GM21360 (cell line): ENCODE results near the gene FBXW5.

ENCODE experiments used
- ATAC-seq: cut with Tn5 transposase; IDR thresholded peaks from one replicate; pipeline ENCODE4 v1.9.1; 2021; ENCODE audit warnings: mild to moderate bottlenecking, moderate library complexity; ENCODE audit not compliant: unreplicated experiment

FBXW5 gene

DNA sequence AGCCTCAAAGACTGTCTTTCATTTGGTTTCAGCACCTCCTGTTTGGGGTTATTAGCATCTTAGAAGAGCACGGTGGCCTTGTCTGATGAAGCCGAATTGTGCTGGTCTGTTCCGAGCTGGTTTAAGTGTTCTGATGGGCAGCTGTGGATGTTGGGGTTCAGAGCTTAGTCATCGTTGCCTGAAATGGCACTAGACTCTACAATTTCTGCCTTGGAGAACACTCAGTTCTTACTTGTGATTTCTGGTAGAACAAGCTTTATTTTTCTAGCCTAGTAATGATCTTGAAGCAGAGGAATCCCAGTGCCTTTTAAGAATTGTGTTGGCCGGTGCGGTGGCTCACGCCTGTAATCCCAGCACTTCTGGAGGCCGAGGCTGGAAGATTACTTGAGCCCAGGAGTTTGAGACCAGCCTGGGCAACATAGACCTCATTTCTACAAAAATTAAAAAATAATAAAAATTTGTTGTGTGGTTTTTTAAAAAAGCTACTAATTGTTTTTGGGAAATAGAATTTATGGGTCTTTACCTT is 7.8 kb downstream of the FBXW5 start:
- ATAC-seq = no peak

DNA sequence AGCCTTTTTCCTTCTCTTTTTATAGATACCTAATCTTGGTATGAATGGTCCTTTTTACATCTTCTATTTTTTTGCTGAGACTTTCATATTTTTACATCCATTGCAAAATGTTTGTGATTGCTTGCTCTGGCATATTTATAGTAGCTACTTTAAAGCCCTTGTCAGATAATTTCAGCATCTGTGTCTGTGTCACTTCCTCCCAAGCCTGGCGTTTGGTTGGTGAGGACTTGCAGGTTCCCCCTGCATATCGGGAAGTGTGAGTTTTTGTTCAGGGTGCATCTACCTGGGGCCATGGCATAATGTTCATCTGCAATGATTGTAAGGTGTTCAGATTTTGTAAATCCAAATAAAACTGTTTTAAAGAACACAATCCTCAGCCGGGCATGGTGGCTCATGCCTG is 8.9 kb downstream of the FBXW5 start:
- ATAC-seq = no peak

DNA sequence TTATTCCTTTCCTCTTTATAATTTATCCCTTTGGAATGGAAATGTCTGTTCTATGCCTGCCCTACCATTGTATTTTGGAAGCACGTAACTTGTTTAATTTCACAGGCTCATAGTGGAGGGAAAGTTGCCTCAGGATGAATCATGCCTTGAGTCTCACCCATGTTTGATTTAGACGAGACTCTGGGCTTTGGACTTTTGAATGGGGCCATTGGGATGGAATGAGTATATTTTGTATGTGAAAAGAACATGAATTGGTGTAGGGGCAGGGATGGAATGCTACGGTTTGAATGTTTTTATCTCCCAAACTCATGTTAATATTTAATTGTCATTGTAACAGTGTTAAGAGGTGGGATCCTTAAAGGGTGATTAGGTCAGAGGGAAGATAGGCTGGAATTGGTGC is 10.3 kb downstream of the FBXW5 start:
- ATAC-seq = no peak

DNA sequence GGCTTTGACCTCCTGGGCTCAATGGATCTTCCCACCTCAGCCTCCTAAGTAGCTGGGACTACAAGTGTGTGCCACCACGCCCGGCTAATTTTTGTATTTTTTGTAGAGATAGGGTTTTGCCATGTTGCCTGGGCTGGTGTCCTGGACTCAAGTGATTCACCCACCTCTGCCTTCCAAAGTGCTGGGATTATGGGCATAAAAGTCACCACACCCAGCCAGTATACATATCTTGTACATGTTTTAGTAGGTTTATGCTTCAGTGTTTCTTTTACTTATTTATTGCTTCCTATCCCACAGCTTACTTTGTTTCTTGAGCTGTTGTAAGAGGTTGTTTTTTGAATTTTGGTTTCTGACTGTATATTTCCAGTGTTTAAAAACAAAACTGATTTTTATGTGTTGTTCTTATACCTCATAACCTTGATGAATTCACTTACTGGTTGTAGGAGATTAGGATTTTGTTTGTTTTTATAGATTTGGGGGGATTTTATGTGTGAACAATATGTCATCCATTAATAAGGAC is 12.9 kb downstream of the FBXW5 start:
- no peak for ATAC-seq

DNA sequence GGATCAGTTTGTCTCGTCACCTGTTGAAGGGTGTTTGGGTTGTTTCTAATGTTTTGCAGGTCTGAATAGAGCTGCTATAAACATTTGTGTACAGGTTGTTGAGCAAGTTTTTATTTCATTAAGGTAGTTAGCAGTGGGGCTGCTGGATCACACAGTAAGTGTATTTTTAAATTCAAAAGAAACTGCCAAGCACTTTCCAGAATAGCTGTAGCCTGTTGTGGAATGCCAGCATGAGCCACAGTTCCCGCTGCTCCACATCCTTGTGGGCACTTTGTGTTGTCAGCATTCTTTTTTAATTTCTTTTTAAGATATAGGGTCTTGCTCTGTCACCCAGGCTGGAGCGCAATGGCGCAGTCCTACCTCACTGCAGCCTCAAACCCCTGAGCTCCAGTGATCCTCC is 14.5 kb downstream of the FBXW5 start:
- no peak for ATAC-seq

DNA sequence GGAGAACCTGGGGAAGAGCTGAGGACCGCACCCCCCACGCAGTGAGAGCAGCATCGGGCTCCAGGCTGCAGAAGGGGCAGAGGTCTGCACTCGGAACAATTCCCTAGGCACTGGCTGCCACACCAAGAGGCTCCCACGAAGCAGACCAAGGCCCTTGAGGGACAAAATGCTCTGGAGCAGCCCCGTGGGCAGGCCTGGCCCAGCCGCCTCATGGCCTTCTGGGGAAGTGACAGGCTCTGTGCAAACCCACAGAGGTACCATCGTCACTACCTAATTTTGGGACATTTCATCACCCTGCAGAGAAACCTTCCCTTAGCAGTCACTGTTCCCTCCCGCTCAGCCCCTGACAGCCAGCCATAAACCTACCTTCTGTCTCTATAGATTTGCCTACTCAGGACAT is 15.9 kb downstream of the FBXW5 start:
- no peak for ATAC-seq

DNA sequence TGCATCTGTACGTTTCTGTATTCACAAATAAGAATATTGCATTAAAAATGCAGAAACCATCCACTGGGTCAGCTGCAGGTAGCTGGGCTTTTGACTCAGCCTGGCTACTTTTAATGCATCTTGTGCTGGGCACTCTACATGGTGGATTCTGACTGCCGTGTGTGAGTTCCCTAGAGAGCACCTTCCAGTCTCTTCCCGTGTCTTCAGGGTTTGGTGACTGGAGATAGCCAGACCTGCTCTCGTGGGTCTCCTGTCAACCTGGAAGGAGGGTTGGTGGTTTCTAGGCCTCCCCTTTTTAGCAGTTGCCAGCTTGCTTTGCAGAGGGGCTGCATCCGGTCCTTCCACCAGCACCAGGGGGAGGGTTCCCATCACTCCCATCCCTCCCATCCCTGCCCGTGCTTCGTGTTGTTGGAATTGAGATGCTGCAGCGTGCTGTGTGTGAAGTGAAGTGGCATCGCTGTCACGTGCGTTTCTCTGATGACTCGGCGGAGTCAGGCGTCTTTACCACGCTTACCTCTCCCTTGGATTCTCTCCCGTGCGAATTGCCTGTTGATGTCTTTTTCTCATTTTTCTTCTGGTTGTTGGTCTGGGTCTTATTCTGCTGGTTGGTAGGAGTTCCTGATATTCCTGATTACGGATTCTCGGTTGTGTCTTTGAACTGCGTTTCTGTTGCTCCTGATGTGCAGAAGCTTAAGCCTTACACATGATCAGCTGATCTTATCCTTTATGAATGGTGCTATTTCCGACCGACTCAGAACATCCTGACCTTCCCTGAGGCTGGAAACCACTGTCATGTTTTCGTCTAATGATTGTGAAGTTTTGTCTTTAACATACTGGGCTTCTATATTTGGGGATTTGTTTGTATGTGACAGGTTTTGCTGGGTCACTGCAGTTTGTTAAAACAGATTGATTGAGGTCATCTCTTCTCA is 16.9 kb downstream of the FBXW5 start:
- no peak for ATAC-seq

DNA sequence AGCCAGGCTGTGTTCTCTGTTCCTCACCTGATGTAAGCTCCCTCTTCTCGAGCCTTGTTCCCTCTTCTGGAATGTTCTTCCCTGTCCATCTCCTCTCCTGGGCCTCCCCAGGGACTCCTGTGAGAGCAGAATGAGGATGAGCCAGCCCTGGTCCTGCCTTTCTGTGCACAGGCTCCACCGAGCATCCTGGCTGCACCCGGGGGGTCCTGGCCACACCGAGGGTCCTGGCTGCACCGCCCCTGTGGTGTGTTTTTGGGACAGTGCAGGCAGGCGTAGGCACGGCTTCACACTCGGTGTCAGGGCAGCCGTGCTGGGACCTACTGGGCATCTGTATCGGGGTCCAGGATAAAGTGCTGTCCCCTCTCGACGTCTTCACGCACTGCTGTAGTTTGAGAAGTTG is 17.8 kb downstream of the FBXW5 start:
- no peak for ATAC-seq

DNA sequence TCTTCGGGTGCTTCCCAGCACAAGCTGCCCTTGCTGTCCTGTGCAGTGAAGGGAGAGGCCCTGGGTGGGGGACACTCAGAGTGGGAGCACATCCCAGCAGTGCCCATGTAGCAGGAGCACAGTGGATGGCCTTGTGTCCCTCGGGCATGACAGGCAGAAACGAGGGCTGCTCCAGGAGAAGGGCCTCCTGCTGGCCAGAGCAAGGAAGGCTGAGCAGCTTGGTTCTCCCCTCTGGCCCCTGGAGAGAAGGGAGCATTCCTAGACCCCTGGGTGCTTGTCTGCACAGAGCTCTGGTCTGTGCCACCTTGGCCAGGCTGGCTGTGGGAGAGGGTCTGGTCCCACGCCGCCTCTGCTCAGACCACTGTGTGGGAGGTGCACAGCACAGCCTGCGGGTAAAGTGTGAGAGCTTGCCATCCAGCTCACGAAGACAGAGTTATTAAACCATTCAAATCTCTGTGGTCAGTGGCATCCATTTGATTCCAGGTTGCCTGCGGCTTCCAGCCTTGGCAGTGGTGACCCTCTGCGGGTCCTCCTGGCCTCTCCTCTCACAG is 18.3 kb downstream of the FBXW5 start:
- ATAC-seq = no peak

DNA sequence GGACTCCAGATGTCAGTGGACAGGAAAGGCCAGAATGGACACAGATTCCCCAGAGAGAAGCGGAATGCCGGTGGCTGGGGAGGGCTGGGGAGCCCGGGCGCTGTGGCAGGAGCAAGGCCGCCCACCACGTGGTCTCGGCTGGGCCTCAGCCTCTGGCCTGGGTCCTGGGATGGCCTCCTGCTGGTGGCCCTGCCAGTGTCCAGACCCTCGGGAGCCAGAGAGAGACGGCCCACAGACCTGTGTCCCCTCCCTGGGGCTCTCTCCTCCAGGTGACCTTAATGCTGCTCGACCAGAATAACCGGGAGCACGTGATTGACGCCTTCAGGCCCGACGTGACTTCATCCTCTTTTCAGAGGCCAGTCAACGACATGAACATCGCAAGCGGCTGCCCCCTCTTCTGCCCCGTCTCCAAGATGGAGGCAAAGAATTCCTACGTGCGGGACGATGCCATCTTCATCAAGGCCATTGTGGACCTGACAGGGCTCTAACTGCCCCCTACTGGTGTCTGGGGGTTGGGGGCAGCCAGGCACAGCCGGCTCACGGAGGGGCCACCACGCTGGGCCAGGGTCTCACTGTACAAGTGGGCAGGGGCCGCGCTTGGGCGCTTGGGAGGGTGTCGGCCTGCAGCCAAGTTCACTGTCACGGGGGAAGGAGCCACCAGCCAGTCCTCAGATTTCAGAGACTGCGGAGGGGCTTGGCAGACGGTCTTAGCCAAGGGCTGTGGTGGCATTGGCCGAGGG is 19.0 kb downstream of the FBXW5 start:
- no peak for ATAC-seq

DNA sequence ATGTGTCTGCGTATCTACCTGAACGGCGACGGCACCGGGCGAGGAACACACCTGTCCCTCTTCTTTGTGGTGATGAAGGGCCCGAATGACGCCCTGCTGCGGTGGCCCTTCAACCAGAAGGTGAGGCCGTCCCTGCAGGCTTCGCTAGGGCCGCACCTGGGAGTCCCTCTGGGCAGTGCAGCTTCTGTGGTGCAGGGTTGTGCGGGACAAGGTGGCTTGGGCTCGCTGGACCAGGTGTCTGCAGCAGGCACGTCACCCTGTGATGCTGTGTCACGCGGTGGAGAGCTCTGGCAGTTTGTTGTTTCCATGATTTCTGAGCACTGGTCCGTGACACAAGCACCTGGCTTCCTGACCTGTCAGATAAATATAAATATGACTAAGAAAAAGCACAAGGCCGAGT is 20.7 kb downstream of the FBXW5 start:
- ATAC-seq = no peak

DNA sequence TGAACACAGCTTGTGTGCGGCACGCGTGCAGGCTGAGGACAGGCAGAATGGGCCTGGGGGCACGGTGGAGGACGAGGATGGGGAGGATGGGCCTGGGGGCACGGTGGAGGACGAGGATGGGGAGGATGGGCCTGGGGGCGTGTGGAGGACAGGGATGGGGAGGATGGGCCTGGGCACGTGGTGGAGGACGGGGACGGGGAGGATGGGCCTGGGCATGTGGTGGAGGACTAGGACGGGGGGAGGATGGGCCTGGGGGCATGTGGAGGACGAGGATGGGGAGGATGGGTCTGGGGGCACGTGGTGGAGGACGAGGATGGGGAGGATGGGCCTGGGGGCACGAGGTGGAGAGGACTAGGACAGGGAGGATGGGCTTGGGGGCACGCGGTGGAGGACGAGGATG is 22.0 kb downstream of the FBXW5 start:
- ATAC-seq = no peak

DNA sequence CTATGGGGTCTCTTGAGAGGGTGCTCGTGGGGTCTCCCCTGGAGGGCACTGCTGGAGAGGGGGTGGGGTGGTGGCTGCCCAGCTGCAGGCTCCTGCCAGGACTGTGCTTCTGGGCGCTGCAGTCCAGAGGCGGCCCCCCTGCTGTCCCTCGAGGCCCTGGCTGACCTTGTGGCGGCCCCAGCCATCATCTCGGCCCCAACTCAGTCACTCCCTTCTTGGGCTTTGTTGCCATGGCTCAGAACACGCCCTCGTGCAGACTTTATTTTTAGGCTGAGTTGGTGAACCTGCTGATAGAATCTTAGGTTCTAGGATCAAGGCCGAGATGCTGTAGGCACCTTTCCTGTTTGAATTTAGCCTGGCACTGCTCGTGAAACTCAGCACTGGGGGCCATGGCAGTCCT is 22.8 kb downstream of the FBXW5 start:
- no peak for ATAC-seq

DNA sequence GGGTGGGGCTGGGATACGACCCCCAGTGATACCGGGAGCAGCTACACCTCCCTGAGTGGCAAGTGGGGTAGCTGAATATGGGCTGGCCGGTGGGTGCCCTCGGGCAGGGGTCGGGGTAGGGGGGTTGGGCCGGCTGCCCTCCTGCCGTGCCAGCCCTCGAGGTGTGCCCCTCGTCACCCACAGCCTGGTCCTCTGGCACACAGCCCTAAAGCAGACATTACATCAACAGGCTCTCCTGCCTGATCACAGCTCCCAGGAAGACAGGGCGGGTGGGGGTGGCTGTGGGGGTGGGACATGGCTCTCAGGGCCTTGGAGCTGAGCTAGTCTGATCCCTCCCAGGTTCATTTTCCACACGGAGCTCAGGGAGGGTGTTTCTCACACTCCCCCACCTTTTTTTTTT is 23.2 kb downstream of the FBXW5 start:
- no peak for ATAC-seq

DNA sequence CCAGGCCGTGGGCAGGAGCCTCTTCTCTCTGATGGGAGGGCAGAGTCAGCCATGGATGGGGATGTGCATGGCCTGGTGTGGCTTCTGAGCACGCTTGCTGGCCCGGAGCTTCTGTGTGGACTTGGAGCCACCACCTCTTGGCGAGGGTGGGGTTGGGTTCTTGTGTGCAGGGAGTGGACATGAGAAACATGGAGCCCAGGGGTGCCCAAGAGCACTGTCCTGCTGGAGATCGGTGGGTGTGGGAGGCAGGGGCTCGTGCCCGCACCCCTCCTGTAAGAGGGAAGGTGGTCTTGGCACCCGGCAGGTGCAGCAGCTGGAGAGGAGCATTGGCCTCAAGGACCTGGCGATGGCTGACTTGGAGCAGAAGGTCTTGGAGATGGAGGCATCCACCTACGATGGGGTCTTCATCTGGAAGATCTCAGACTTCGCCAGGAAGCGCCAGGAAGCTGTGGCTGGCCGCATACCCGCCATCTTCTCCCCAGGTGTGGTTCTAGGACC is 23.8 kb downstream of the FBXW5 start:
- no peak for ATAC-seq

DNA sequence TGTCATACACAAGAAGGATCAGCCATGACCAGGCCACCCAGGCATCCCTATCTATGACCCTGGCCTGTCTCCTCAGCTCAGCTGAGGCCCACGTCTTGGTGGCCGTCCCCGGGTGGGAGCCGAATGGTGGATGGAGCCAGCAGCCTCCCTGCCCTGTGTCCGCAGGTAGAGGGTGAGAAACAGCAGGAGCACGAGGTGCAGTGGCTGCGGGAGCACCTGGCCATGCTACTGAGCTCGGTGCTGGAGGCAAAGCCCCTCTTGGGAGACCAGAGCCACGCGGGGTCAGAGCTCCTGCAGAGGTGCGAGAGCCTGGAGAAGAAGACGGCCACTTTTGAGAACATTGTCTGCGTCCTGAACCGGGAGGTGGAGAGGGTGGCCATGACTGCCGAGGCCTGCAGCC is 24.5 kb downstream of the FBXW5 start:
- no peak for ATAC-seq

DNA sequence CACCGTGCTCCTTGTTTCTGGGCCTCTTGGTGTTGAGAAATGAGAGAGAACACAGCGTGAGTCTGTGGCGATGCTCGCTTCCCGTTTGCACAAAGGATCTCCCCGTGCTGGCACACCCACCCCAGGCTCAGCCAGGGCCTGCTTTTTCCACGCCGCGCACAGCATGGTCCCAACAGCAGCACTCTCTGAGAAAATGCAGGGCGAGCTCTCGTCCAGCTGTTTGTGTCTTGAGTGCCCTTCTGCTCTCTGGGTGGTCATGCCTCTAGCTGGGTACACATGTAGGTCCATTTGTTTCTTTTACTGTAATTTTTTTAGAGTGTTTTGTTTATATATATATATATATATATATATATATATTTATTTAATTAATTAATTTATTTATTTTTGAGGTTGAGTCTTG is 26.6 kb downstream of the FBXW5 start:
- ATAC-seq = no peak

DNA sequence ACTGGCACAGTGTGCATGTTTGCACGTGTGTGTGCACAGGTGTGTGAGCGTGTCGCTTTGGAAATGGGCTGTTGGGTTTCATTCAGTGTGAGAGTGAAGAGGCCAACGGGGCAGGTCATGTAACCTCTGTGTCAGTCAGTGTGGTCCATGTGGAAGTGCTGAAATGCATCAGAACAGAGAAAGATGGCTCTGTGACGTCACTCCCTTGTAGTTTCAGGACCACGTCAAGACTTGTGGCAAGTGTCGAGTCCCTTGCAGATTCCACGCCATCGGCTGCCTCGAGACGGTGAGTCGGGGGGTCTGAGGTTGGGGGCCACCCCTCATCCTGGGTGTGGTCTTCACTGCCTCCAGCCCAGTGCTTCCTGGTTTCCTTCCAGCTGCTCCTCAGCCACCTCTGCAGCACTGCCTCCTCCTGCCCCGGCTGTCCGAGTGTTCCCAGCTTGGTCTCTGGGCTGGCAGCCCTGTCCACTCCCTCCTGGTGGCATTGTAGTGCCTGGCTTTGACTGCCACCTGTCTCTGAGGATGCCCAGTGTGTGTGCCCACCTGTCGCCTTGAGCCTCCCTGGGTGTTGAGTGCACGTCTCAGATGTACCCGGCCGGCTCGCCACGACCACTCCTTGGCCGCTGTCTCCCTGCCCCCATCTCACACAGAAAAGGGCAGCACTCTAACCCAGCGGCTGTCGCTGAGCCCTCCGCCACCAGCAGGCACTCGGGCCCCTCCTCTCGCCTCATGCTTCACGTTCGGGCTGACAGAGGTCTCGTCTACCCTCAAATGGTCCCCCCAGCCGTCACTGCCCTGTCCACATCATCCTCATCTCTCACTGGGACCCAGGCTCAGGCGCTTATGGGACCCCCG is 28.0 kb downstream of the FBXW5 start:
- ATAC-seq = no peak

DNA sequence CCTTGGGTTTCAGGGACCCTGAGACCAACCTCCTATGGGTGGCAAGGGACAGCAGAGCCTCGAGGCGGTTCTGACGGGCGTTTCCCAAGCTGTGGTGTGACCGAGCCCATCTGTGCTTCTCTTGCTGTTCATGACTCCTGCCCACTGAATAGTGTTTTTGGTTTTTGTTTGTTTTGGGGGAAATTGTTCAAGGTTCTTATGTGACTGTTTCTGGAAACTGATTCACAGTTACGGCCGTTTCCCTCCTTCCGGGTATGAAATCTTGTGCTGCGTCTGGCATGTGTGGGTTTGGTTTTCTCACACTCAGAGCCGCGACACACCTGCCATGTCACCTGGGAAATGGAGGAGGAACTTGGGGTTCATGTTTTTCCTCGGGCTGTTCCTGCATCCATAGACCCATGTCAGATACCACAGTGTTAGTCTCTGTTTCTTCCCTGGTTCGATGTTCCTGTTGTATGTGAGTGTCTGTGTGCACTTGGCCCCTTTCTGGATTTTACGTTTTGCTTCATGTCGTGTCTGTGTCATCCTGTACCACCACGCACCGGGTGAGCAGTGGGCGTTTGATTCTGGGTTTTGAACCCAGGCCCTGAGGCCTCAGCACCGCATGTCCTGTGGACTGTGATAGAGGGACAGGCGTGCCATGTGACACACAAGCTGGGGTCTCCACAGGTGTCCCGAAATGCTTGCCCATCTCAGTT is 28.8 kb downstream of the FBXW5 start:
- no peak for ATAC-seq
